ENCODE measurements around the gene P4HB.

Gene P4HB

GRCh38 chr17:81867170-81867990 is 7.0 kb upstream of the P4HB start:
- DNase-seq: no peak

- no peak for DNase-seq
These were observed 6.3 kb upstream of the P4HB start for GRCh38 chr17:81866440-81867169.

- no peak for DNase-seq
These were observed 5.6 kb upstream of the P4HB start for GRCh38 chr17:81865733-81866439.

- DNase-seq: no peak
These were observed 5.0 kb upstream of the P4HB start for GRCh38 chr17:81865358-81865732.

GRCh38 chr17:81863833-81864768 is 3.8 kb upstream of the P4HB start:
- DNase-seq: no peak

GRCh38 chr17:81863123-81863675 is 2.9 kb upstream of the P4HB start:
- no peak for DNase-seq

- peak; percentile 100 for DNase-seq
These were observed 627 bp upstream of the P4HB start for GRCh38 chr17:81860756-81861568.

- DNase-seq: no peak
These were observed 1.1 kb downstream of the P4HB start for GRCh38 chr17:81858967-81859905.

GRCh38 chr17:81858170-81858966 is 2.0 kb downstream of the P4HB start:
- no peak for DNase-seq

- DNase-seq: no peak
These were observed 5.2 kb downstream of the P4HB start for GRCh38 chr17:81854974-81855774.

- DNase-seq: no peak
These were observed 8.1 kb downstream of the P4HB start for GRCh38 chr17:81852237-81852636.

- no peak for DNase-seq
These were observed 8.9 kb downstream of the P4HB start for GRCh38 chr17:81851423-81851822.

GRCh38 chr17:81849457-81849856 is 10.9 kb downstream of the P4HB start:
- DNase-seq: no peak

- DNase-seq: no peak
These were observed 13.3 kb downstream of the P4HB start for GRCh38 chr17:81846743-81847689.

GRCh38 chr17:81845881-81846742 is 14.2 kb downstream of the P4HB start:
- no peak for DNase-seq

- no peak for DNase-seq
These were observed 15.0 kb downstream of the P4HB start for GRCh38 chr17:81845361-81845760.
